ENCODE data around the gene CORO2A.

- no peak for TF ChIP-seq CTCF (IDR thresholded peaks at IDR 0.05)
- no peak for TF ChIP-seq POLR2A (IDR thresholded peaks at IDR 0.05)
Observed at GRCh38 chr9:98101416-98101815, 91.0 kb downstream of the CORO2A start.

Measured in body of pancreas (tissue), 4 donors.